GM19463 (cell line): ENCODE results near the gene ST8SIA3.

Experiments used
- ATAC-seq: cut with Tn5 transposase; IDR thresholded peaks from one replicate; pipeline ENCODE4 v1.9.1; 2021; ENCODE audit warnings: mild to moderate bottlenecking, moderate library complexity; ENCODE audit not compliant: unreplicated experiment

Gene ST8SIA3

DNA sequence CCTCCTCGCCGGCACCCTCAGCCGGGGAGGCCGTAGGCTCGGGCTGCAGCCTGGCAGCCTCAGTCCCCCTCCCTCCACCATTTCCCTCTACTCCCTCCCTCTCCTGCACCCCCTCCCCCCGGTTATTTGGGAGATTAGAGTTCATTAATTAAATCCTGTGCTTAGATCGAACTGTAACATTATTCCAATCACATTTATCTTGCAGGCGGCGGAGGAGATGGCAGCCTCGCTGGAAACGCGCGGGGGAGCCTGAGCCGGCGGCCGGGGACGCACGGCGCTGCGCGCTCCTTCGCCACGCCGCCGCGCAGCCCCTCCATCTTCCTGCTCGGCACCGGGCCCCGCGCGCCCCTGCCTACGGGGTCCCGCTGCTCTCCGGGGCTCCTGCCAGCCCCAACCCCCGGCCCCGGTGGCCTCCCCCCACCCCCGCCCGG lies at the start of gene ST8SIA3:
TSS of gene ST8SIA3 (plus strand) at position 287 of the 431 bp plus-strand sequence. CDS start 290 bp downstream, outside the sequence.
- ATAC-seq = no peak

- no peak for ATAC-seq
These were observed 40.9 kb upstream of the ST8SIA3 start for GRCh38 chr18:57311472-57311871.

DNA sequence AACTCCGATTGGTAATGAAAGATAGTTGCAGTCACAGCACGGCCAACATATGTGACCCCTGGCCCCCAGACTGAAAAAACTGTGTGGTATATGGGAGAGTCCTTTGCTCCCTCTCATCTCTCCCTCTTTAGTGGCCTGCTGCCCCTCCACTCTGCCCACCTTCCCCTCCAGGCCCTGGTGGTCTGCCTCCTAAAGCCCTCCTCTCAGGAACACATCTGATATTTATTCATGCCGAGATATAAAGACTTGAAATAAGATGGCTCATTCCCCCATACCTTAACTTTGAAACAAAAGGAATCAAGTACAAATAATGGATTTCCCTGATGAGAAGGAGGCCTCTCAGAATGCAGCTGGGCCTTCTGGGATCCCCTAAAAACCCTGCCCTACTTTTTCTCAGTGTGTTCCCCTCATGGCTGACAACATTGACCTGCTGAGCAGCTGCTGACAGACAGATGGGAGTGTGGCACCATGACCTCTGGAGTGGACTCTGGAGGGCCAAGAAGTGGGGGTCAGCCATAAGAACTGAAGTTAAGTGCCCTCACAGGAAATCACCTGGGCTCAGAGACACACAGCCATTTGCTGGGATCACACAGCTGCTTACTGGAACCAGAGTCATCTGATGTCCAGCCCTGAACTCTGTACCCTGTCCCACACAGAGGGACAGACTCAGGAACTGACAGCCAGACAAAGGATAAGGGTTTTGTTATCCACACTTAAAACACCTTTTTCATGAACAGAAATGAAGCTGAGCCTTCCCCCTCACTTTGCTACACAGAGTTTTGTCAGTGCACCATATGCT lies 39.8 kb upstream of the ST8SIA3 start:
- ATAC-seq = no peak

GRCh38 chr18:57320603-57321002 lies 31.8 kb upstream of the ST8SIA3 start:
- ATAC-seq = no peak

DNA sequence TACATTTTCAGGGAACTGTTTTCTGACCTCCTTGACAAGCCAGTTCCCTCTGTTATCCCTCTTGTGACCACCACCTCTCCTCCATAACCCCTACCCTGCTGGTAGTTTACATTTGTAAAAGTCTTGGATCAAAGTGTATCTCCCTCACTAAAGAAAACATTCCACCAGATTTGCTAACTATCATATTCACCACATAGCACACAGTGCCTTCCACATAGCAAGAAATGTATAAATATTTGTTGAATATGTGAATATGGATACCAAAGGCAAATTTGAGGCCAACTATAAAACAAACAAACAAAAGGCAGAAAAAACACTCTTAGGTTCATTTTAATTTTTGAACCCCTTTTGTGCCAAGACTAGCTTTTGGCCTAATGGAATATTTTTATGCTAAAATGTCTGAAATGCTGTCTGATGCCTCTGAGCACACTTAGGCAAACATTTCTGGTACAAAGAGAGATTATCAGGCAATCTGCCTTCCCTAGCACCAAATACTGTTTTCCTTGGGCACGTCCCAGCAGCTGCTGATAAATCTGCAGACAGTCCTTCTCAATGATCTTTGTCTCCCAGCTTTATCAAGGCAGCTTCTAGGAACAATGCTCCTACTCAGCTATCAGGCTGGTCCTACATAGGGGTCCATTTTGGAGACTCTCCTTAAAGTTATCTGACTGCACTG lies 26.7 kb upstream of the ST8SIA3 start:
- ATAC-seq = no peak

GRCh38 chr18:57326718-57327323 lies 25.5 kb upstream of the ST8SIA3 start:
- no peak for ATAC-seq

- ATAC-seq = no peak
These were observed 23.7 kb upstream of the ST8SIA3 start for GRCh38 chr18:57328665-57329064.

GRCh38 chr18:57329856-57330255 lies 22.5 kb upstream of the ST8SIA3 start:
- no peak for ATAC-seq

- no peak for ATAC-seq
These were observed 20.6 kb upstream of the ST8SIA3 start for GRCh38 chr18:57331718-57332117.

GRCh38 chr18:57333940-57334339 lies 18.4 kb upstream of the ST8SIA3 start:
- no peak for ATAC-seq

DNA sequence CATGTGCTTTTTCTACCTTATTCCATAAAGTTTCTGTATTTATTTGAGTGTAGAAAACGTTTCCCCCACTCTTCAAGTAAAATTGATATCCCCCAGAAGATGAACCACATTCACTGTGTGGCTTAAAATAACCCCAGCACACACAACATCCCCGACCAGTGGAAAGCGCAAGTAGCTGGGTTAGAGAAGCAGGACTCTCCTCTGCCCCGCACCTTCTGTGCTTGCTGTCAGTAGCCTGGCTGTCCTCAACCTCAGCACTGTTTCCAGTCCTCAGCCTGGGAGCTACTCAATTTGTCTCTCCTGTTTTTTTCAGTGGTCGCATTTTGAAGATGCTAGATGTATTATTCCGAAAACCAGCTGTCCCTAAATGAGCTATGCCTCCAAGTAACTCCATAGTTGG lies 18.0 kb upstream of the ST8SIA3 start:
- ATAC-seq = no peak

DNA sequence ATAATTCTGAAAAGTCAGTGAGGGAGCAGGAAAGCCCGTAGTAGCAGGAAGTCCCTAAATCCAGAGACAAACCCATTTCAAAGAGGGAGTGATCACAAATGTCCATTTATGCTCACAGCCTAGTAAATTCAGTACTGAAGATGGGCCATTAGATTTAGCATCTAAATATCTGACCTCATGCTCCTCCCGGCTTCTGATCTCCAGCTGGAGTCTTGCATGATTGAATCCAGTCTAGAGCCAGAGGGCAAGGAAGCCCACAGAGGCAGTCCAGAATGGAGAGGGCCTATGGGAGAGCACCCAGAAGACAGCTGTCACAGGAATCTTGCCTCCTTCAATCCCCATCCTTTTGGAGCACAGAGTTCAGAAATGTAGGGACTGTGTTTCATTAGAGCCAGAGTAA lies 16.0 kb upstream of the ST8SIA3 start:
- ATAC-seq = no peak

- ATAC-seq = no peak
These were observed 14.5 kb upstream of the ST8SIA3 start for GRCh38 chr18:57337890-57338289.

DNA sequence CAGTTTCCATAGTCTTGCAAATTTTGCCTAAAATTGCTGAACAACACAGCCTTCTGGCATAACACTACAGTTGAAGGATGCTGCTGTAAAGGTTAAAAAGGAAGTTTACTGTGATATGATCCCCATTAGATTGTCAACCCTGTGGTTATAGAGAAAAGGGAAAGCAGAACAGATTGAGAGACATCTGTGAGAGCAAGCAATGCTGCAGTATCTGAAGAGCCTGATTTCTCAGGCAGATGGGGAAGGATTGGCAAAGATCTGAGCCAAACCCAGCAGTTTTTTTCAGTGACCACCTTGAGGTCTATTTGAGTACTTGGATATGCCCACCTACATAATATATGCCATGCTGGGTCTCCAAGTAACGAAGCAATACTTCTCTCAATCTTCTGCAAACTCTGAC lies 8.5 kb upstream of the ST8SIA3 start:
- ATAC-seq = no peak

DNA sequence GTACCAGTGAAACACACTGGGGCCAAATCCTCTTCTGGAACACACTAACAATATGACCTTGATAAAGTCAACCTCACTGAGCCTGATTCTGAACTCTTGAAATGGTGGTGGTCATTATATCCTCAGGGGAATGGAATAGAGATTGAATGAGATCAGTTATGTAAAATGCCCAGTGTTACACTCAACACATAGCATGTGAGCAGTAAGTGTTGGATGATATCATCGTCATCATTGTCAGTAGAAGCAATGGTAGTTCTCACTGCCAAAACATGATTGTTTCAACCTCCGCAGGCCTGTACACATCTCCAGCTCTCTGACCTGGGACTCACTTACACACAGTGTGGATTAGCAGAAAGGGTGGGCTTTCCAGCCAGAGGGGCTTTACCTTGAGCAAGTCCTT lies 5.5 kb upstream of the ST8SIA3 start:
- no peak for ATAC-seq

DNA sequence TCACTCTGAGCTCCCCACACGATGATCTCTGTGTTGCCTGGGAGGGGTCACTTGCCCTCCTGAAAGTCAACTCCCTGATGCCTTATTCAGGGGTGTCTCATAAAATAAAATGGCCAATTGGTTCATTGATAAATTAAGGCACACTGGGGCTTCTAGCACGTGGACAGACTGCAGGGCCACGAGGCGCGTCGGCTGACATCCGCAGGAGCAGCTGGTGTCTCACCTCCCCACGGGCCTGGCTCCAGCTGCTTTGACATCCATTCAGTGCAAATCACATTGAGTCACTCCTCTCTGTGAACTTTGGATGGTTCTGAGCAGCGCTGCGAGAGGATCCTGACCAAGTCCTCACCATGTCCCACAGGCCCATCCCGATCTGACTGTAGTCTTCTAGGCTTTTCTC lies 4.6 kb upstream of the ST8SIA3 start:
- no peak for ATAC-seq

DNA sequence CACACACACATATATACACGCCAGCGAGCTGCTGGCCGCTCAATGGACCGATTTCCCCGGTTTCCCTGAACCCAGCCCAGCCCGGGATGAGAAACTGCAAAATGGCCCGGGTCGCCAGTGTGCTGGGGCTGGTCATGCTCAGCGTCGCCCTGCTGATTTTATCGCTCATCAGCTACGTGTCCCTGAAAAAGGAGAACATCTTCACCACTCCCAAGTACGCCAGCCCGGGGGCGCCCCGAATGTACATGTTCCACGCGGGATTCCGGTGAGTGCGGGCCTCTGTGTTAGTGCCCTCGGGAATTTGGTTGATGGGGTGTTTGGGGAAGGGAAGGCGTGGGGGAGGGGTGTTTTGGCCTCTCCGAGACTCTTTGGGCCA lies 392 bp downstream of the ST8SIA3 start:
- no peak for ATAC-seq

- no peak for ATAC-seq
These were observed 981 bp downstream of the ST8SIA3 start for GRCh38 chr18:57353137-57353939.

DNA sequence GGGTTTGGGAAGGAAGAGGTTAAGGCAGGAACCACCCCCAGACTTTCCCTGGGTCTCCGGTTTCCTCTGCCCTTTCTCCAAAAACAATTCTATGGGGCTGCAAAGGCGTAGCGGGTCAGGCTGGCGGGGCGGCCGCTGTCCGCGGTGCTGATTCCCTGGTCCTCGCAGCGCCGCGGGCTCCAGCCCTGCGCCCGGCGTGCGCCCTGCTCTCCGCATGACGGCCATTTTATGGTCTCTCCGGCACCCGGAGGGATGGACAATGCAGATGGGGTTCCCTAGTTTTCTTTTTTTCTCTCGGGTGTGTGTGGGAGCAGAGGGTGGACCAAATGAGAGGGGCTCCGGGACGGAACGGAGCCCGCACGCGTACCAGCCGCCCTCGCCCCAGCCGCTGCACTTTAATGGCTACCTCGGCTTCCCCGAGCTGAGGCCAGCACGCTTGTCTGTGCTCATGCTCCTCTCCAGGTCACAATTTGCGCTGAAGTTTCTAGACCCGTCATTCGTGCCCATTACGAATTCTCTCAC lies 1.6 kb downstream of the ST8SIA3 start:
- ATAC-seq = no peak

- ATAC-seq = no peak
These were observed 7.1 kb downstream of the ST8SIA3 start for GRCh38 chr18:57359433-57359832.

GRCh38 chr18:57362714-57363113 lies 10.4 kb downstream of the ST8SIA3 start:
- no peak for ATAC-seq
